Measurements from ENCODE around the gene SERPINI1. TPM values are rescaled to one million over a fixed set of nuclear protein-coding genes. Genes with fewer than 3 reads are reported as not detected.

The SERPINI1 gene
- polyA plus RNA-seq, 3 donors: 0.12 to 1.6 (median 0.27) TPM

- Mint-ChIP-seq H3K4me3 (no peak overlapping the region), H3K27me3 (ENCODE audit: low read depth in 3 of 3) (peaks cover 0 to 1% (median 0%) of the 10 kb centered on the region in 3 donors), H3K36me3 (no peaks in the 10 kb centered on the region), H3K27ac (no peak overlapping the region), H3K4me1 (peaks cover 5% of the 10 kb centered on the region), H3K9me3 (peaks cover 0 to 2% (median 0%) of the 10 kb centered on the region in 7 donors)
- intact Hi-C loops (cut with micrococcal nuclease): no loop called here
- Histone ChIP-seq H2AFZ (ENCODE audit: insufficient read depth, low read depth, low read length, poor library complexity, severe bottlenecking) (no peak overlapping the region), H3K4me2 (replicated peaks; ENCODE audit: extremely low read depth, low read length, poor library complexity, severe bottlenecking) (no peak overlapping the region), H3K79me2 (ENCODE audit: insufficient read depth, low read length) (no peaks in the 10 kb centered on the region), H3K4me3 (replicated peaks in 1 of 3; ENCODE audit: low read depth in 2 of 3, low read length in 3 of 3) (no peak overlapping the region), H4K20me1 (ENCODE audit: insufficient read depth, low read length) (no peaks in the 10 kb centered on the region), H3K27me3 (ENCODE audit: control insufficient read depth in 2 of 2, insufficient read depth in 2 of 2, low read length in 2 of 2) (no peaks in the 10 kb centered on the region), H3K4me1 (ENCODE audit: control insufficient read depth in 1 of 2, insufficient read depth in 2 of 2, low read length in 2 of 2) (no peaks in the 10 kb centered on the region), H3K9me3 (replicated peaks in 1 of 2; ENCODE audit: control insufficient read depth in 1 of 2, insufficient read depth in 1 of 2, low read length in 2 of 2) (no peaks in the 10 kb centered on the region), H3K9ac (ENCODE audit: insufficient read depth, low read length, poor library complexity, severe bottlenecking) (no peak overlapping the region), H3K27ac (ENCODE audit: low read depth in 1 of 2, low read length in 2 of 2) (no peak overlapping the region), H3K36me3 (replicated peaks in 1 of 2; ENCODE audit: control insufficient read depth in 1 of 2, insufficient read depth in 2 of 2, low read length in 2 of 2) (no peaks in the 10 kb centered on the region)
- no CpG with 5 or more reads among the region's 1 CpG for WGBS (ENCODE audit: insufficient coverage)
- no peak for TF ChIP-seq CTCF (IDR thresholded peaks at IDR 0.05)
- DNase-seq: no peak
These were observed 115.7 kb downstream of the SERPINI1 start for GRCh38 chr3:167851171-167851570.

GRCh38 chr3:167851749-167852148, 116.2 kb downstream of the SERPINI1 start:
- DNase-seq: no peak
- H3K27me3 ChIP-seq (ENCODE audit: control insufficient read depth in 2 of 2, insufficient read depth in 2 of 2, low read length in 2 of 2): no peaks in the 10 kb centered on the region
- Mint-ChIP-seq H3K9me3 (peaks cover 0 to 2% (median 0%) of the 10 kb centered on the region in 7 donors), H3K27ac (no peak overlapping the region), H3K36me3 (no peaks in the 10 kb centered on the region), H3K4me1 (peaks cover 5% of the 10 kb centered on the region), H3K4me3 (no peak overlapping the region), H3K27me3 (ENCODE audit: low read depth in 3 of 3) (peaks cover 0 to 1% (median 0%) of the 10 kb centered on the region in 3 donors)
- intact Hi-C loops (cut with micrococcal nuclease): no loop called here
- H3K9ac ChIP-seq (ENCODE audit: insufficient read depth, low read length, poor library complexity, severe bottlenecking): no peak overlapping the region
- no peaks in the 10 kb centered on the region for H3K79me2 ChIP-seq (ENCODE audit: insufficient read depth, low read length)
- H3K4me1 ChIP-seq (ENCODE audit: control insufficient read depth in 1 of 2, insufficient read depth in 2 of 2, low read length in 2 of 2): no peaks in the 10 kb centered on the region
- no peaks in the 10 kb centered on the region for H3K9me3 ChIP-seq (replicated peaks in 1 of 2; ENCODE audit: control insufficient read depth in 1 of 2, insufficient read depth in 1 of 2, low read length in 2 of 2)
- no peaks in the 10 kb centered on the region for H4K20me1 ChIP-seq (ENCODE audit: insufficient read depth, low read length)
- H2AFZ ChIP-seq (ENCODE audit: insufficient read depth, low read depth, low read length, poor library complexity, severe bottlenecking): no peak overlapping the region
- H3K4me3 ChIP-seq (replicated peaks in 1 of 3; ENCODE audit: low read depth in 2 of 3, low read length in 3 of 3): no peak overlapping the region
- no CpG with 5 or more reads among the region's 3 CpGs for WGBS (ENCODE audit: insufficient coverage)
- H3K36me3 ChIP-seq (replicated peaks in 1 of 2; ENCODE audit: control insufficient read depth in 1 of 2, insufficient read depth in 2 of 2, low read length in 2 of 2): no peaks in the 10 kb centered on the region
- no peak overlapping the region for H3K4me2 ChIP-seq (replicated peaks; ENCODE audit: extremely low read depth, low read length, poor library complexity, severe bottlenecking)
- no peak overlapping the region for H3K27ac ChIP-seq (ENCODE audit: low read depth in 1 of 2, low read length in 2 of 2)
- TF ChIP-seq CTCF (IDR thresholded peaks at IDR 0.05): no peak

Data from CD14-positive monocyte (primary cell).